Parathyroid adenoma (tissue), 2 donors: ENCODE measurements around the gene UQCC2.

Experiments used
- H2AFZ ChIP-seq: fragments of 300-600 bp; sonication (generic); one replicate; pipeline ENCODE4 v1.7.0; 2017; ENCODE audit warnings: antibody characterized with exemption, mild to moderate bottlenecking
- H3K27ac ChIP-seq: fragments of 300-600 bp; sonication (generic); one replicate; pipeline ENCODE4 v1.7.0; 2017
- H3K27me3 ChIP-seq: fragments of 300-600 bp; sonication (generic); one replicate; pipeline ENCODE4 v1.7.0; 2017; ENCODE audit warnings: low read length; ENCODE audit not compliant: control insufficient read depth, insufficient read depth
- H3K36me3 ChIP-seq: fragments of 300-600 bp; sonication (generic); one replicate; pipeline ENCODE4 v1.7.0; 2017; ENCODE audit warnings: low read length; ENCODE audit not compliant: control insufficient read depth, insufficient read depth
- H3K4me1 ChIP-seq: fragments of 300-600 bp; sonication (generic); one replicate; pipeline ENCODE4 v1.7.0; 2017; ENCODE audit warnings: control low read depth
- H3K4me2 ChIP-seq: fragments of 300-600 bp; sonication (generic); one replicate; pipeline ENCODE4 v1.7.0; 2017; ENCODE audit warnings: low read length
- H3K4me3 ChIP-seq: fragments of 300-600 bp; sonication (generic); one replicate; pipeline ENCODE4 v1.7.0; 2017; ENCODE audit warnings: low read depth, low read length
- H3K79me2 ChIP-seq: fragments of 300-600 bp; sonication (generic); one replicate; pipeline ENCODE4 v1.7.0; 2017; ENCODE audit warnings: control low read depth
- H3K9ac ChIP-seq: fragments of 300-600 bp; sonication (generic); one replicate; pipeline ENCODE4 v1.7.0; 2017; ENCODE audit warnings: mild to moderate bottlenecking
- H3K9me3 ChIP-seq: fragments of 300-600 bp; sonication (generic); one replicate; pipeline ENCODE4 v1.7.0; 2017; ENCODE audit warnings: low read length; ENCODE audit not compliant: control insufficient read depth
- CTCF ChIP-seq: fragments of 300-600 bp; sonication (generic); IDR thresholded peaks from one replicate; pipeline ENCODE4 v1.7.0; 2017; ENCODE audit warnings: antibody characterized with exemption, mild to moderate bottlenecking
- donor health status: primary hyperparathyroidism.

The UQCC2 gene

DNA sequence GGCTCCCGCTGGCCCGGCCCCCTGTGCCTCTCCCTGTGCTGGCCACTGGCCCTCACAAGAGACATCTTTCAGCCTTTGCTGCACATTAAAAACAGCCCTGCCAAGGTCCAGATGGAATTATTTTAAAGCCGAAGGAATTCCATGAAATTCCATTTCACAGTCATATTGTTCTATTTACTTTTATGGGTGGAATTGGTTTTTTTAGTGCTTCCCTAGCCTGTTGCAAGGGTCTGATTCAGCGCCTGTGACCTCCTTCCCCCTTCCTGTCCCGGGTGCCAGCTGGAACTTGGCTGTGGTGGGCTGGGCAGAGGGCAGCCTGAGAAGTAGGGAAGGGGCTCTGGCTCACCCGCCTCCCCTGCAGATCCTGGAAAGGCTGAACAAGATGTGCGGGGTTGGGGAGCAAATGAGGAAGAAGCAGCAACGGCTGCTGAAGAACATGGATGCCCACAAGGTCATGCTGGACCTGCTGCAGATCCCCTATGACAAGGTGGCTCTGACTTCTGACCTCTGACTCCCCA lies 34.3 kb downstream of the UQCC2 start:
- Histone ChIP-seq H3K4me2 (no peak overlapping the region), H2AFZ (no peak overlapping the region), H3K27me3 (no peaks in the 10 kb centered on the region), H3K79me2 (no peaks in the 10 kb centered on the region), H3K27ac (no peak overlapping the region), H3K36me3 (no peaks in the 10 kb centered on the region), H3K4me1 (no peaks in the 10 kb centered on the region), H3K9ac (no peak overlapping the region), H3K4me3 (no peak overlapping the region), H3K9me3 (no peaks in the 10 kb centered on the region)
- no peak for TF ChIP-seq CTCF

DNA sequence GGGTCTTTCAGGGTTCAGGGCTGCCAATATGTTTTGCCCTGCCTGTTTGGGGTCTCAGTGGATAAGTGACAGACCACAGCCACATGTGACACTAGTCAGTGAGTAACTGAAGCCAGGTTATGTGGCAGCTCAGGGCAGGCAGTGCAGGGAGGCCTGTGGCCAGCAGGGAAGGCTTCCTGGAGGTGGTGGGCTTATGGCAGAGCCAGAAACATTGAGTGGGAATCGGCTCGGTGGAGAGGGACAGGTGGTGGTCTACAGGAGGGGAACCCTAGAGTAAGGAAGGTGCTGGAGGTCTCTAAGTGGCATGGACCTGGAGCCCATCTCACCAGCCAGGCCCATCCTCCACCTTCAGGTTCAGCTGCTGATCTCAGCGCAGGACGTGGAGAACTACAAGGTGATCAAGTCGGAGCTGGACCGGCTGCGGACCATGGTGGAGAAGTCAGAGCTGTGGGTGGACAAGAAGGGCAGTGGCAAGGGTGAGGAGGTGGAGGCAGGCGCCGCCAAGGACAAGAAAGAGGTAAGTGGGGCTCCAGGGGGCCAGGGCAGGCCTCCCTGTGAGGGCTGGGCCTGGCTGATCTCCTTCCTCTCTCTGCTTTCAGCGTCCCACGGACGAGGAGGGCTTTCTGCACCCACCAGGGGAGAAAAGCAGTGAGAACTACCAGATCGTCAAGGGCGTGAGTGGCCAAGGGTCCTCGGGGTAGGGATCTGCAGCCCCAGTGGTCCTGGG lies 34.9 kb downstream of the UQCC2 start:
- Histone ChIP-seq H3K4me2 (no peak overlapping the region), H3K9me3 (no peaks in the 10 kb centered on the region), H3K79me2 (no peaks in the 10 kb centered on the region), H3K27ac (no peak overlapping the region), H3K4me1 (no peaks in the 10 kb centered on the region), H3K36me3 (no peaks in the 10 kb centered on the region), H3K27me3 (no peaks in the 10 kb centered on the region), H2AFZ (no peak overlapping the region), H3K4me3 (no peak overlapping the region), H3K9ac (no peak overlapping the region)
- no peak for TF ChIP-seq CTCF

DNA sequence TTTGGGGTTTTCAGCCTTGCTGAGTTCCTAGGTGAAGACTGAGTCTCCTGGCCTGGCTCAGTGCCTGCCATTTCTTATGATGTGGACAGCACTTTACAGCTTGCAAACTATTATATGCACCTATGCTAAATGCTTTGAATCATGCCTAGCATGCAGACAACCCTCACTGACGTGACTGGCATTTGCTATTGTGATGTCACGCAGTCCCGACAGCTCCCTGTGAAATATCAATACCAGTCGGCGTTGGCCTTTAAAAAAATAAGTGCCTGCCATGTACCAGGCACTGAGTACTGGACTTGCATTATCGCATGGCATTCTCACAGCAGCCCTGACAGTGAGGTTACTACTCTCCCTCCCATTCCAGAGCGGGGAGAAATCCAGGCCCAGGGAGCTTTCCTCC lies 35.5 kb downstream of the UQCC2 start:
- no peak for TF ChIP-seq CTCF
- H3K9me3 ChIP-seq: no peaks in the 10 kb centered on the region
- H3K27me3 ChIP-seq: no peaks in the 10 kb centered on the region
- no peak overlapping the region for H3K4me2 ChIP-seq
- H2AFZ ChIP-seq: no peak overlapping the region
- H3K4me3 ChIP-seq: no peak overlapping the region
- H3K79me2 ChIP-seq: no peaks in the 10 kb centered on the region
- H3K9ac ChIP-seq: no peak overlapping the region
- no peaks in the 10 kb centered on the region for H3K4me1 ChIP-seq
- no peak overlapping the region for H3K27ac ChIP-seq
- H3K36me3 ChIP-seq: no peaks in the 10 kb centered on the region

DNA sequence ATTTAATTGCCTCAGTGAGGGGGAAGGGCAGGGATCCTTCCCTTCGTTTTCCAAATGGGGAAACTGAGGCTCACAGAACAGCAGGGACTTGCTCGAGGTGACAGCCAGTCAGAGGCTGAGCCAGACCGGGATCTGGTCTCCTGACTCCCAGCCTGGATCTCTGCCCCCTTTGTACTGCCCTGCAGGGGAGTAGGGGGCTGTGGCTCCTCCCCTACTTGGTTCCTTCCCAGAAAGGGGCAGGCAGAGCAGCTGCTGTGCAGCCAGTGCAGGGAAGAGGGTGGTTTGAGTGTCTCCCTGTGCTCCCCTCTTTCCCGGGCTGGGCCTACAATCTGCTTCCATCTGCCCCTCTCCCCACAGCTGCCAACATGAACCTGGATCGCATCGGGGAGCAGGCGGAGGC lies 37.6 kb downstream of the UQCC2 start:
- Histone ChIP-seq H3K36me3 (no peaks in the 10 kb centered on the region), H3K9ac (no peak overlapping the region), H3K79me2 (no peaks in the 10 kb centered on the region), H3K4me3 (no peak overlapping the region), H3K4me2 (no peak overlapping the region), H2AFZ (no peak overlapping the region), H3K27ac (no peak overlapping the region), H3K4me1 (no peaks in the 10 kb centered on the region), H3K27me3 (no peaks in the 10 kb centered on the region), H3K9me3 (no peaks in the 10 kb centered on the region)
- TF ChIP-seq CTCF: no peak

DNA sequence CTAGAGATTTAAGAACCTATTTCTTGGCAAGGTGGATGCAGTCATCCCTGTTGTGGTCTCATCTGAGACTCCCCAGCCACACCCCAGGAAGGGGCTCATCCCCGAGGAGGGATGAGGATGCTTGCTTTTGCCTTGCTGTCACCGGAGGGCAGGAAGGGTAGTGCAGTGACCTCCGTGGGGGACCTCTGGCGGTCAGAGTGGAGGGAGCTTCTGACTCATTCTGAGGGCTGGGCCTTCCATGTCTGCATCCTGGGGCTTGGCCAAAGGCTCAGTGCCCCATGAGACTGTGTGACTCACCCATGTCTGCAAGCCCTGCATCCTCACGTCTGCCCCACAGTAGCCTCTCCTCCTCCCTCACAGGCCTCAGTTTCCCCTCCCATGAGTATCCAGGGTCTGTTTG lies 38.7 kb downstream of the UQCC2 start:
- H3K9ac ChIP-seq: no peak overlapping the region
- no peaks in the 10 kb centered on the region for H3K27me3 ChIP-seq
- no peaks in the 10 kb centered on the region for H3K36me3 ChIP-seq
- no peaks in the 10 kb centered on the region for H3K4me1 ChIP-seq
- no peak for TF ChIP-seq CTCF
- no peaks in the 10 kb centered on the region for H3K79me2 ChIP-seq
- H3K9me3 ChIP-seq: no peaks in the 10 kb centered on the region
- no peak overlapping the region for H2AFZ ChIP-seq
- H3K4me2 ChIP-seq: no peak overlapping the region
- H3K4me3 ChIP-seq: no peak overlapping the region
- no peak overlapping the region for H3K27ac ChIP-seq
